Heart left ventricle (tissue), 13 donors: Measurements from ENCODE around the gene MAP3K10.

Source experiments
- CTCF ChIP-seq, 12 donors: fragments of 200-600 bp; sonication (generic) in 4 of 12; IDR thresholded peaks; one replicate each; pipeline versions ENCODE4 v1.5.0 to v1.8.0; 2018 to 2022; ENCODE audit warnings: antibody characterized with exemption in 12 of 12, mild to moderate bottlenecking in 5 of 12
- POLR2A ChIP-seq, 2 donors: fragments of 450-650 bp; IDR thresholded peaks; one replicate each; pipeline ENCODE4 v1.6.1; 2017; ENCODE audit warnings: antibody characterized with exemption in 2 of 2, mild to moderate bottlenecking in 2 of 2, moderate library complexity in 2 of 2
- donor health status: ischemic (EF 13 %, LVEDD 7.1; RV severe dilation, severe dysfunction).
- donor health status: DM: no; HTN: yes; CAD: no.
- donor health status: DM: no; HTN: no; CAD: no.
- donor health status: ischemic (EF 25% LVEDD 6.9; RV normal size, moderate dysfunction).
- donor health status: ischemic (EF 25% LVEDD 5.7; RV mildly dilated, moderate dysfunction).
- donor health status: ischemic (EF 35%, LVEDD 5.7; RV mildly dilated, moderate dysfunction).
- donor health status: nonischemic (EF 11% LVEDD 7.7; RV severe dilation, severe dysfunction).
- donor health status: DM: yes; HTN: yes; CAD: no.
- donor health status: PGD.
- donor health status: ischemic (EF 29% LVEDD 5.4; RV normal size, mild dysfunction).
- donor health status: nonischemic (EF 23%, LVEDD 6.1; RV moderate dilation, normal function).

GRCh38 chr19:40141551-40141950 is 49.7 kb upstream of the MAP3K10 start:
- TF ChIP-seq POLR2A (IDR thresholded peaks at IDR 0.05) = no peak
- TF ChIP-seq CTCF (IDR thresholded peaks at IDR 0.05) = no peak
